ENCODE data around the gene ALG12. TPM values are rescaled to one million over a fixed set of nuclear protein-coding genes. Genes with fewer than 3 reads are reported as not detected.
A peak's percentile ranks its signal among the peaks of the same experiment; 100 is the strongest.

The ALG12 gene
- total and polyA plus RNA-seq, 2 of the 13 experiments (the other 11 are each of a cell fraction or from before 2014, with no cell fraction given) = 7.8 to 15.8 TPM

DNA sequence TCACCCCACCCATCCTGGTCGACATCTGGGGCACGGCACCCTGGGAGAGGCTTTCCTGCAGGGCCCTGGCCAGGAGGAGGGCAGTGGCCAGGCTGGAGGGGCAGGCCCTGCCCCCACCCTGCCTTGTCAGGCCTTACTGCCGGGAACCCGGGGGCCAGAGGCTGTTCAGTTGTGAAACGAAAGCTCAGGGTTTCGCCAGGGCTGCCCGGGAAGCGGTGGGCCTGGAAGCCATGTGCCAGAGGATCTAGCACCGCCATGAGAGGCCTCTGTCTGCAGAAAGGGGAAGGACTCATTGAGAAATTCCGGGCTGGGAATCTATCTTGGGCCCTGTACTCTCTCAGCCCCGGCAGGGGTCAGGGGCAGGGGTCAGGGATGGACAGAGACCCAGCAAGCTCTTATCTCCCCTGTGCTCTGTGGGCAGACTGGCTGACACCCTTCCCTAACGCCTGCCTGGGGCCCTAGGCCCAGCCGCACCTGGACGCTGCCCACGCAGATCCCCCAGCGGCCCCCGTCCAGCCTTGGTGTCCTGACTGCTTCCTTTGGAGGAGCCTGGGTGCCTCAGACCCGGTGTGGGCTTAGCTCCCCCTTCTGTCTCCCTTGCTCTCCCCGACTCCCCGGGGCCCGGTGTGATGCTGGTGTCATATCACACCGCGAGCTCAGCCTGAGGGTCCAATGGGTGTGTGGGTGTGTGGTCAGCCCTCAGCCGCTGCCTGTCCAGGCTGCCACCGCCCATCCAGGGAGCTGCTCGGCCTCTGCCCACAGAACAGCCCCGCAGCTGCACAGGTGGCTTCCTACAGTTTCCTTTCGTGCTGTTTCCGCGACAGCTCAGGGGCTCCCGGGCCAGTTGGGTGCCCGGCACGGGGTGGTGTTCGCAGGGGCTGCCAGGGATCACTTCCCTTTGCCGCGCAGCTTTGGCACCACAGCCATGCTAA is 48.8 kb upstream of the ALG12 start (continued):
- TF ChIP-seq RXRB (CRISPR knock-in tag; IDR thresholded peaks at IDR 0.05; ENCODE audit: borderline replicate concordance) (no peak), ZMAT3 (CRISPR knock-in tag; conservative IDR thresholded peaks at IDR 0.05) (no peak), HDAC6 (IDR thresholded peaks at IDR 0.05; ENCODE audit: low read depth, low read length) (no peak), GPN1 (CRISPR knock-in tag; IDR thresholded peaks at IDR 0.05; ENCODE audit: borderline replicate concordance) (no peak), ZBTB7A (CRISPR knock-in tag; IDR thresholded peaks at IDR 0.05) (peak; percentile 47; the same call in 1 of the 2 replicates), ZSCAN31 (CRISPR knock-in tag; IDR thresholded peaks at IDR 0.05; ENCODE audit: low read depth) (no peak), NRL (CRISPR knock-in tag; IDR thresholded peaks at IDR 0.05; ENCODE audit: borderline replicate concordance) (no peak; the same call in 1 of the 2 replicates), ELF1 (CRISPR knock-in tag; IDR thresholded peaks at IDR 0.05) (peak; percentile 20), SRF (IDR thresholded peaks at IDR 0.05; ENCODE audit: low read depth, low read length) (no peak), ZNF441 (CRISPR knock-in tag; IDR thresholded peaks at IDR 0.05; ENCODE audit: borderline replicate concordance) (no peak), AGO2 (optimal IDR thresholded peaks at IDR 0.05; ENCODE audit: low read depth, low read length) (peak; percentile 73), RFXAP (CRISPR knock-in tag; IDR thresholded peaks at IDR 0.05; ENCODE audit: borderline replicate concordance) (no peak), HNF4G (IDR thresholded peaks at IDR 0.05; ENCODE audit: borderline replicate concordance, low read depth, low read length) (0 out of 2 replicates have a peak, but pooled peaks have one; percentile 22), HNF4G (CRISPR knock-in tag; IDR thresholded peaks at IDR 0.05; ENCODE audit: borderline replicate concordance, low read depth) (no peak; the same call in 1 of the 2 replicates), ZNF33A (CRISPR knock-in tag; IDR thresholded peaks at IDR 0.05; ENCODE audit: borderline replicate concordance) (no peak; the same call in 1 of the 2 replicates), ZBTB3 (CRISPR knock-in tag; IDR thresholded peaks at IDR 0.05; ENCODE audit: borderline replicate concordance, low read depth) (no peak), ISL2 (CRISPR knock-in tag; IDR thresholded peaks at IDR 0.05) (peak; percentile 55), WIZ (CRISPR knock-in tag; IDR thresholded peaks at IDR 0.05) (no peak), ZSCAN20 (CRISPR knock-in tag; IDR thresholded peaks at IDR 0.05; ENCODE audit: borderline replicate concordance) (no peak), NPAS2 (CRISPR knock-in tag; IDR thresholded peaks at IDR 0.05; ENCODE audit: borderline replicate concordance) (no peak), ZNF382 (CRISPR knock-in tag; IDR thresholded peaks at IDR 0.05; ENCODE audit: borderline replicate concordance) (no peak)
- TF ChIP-seq, protein P1, sequence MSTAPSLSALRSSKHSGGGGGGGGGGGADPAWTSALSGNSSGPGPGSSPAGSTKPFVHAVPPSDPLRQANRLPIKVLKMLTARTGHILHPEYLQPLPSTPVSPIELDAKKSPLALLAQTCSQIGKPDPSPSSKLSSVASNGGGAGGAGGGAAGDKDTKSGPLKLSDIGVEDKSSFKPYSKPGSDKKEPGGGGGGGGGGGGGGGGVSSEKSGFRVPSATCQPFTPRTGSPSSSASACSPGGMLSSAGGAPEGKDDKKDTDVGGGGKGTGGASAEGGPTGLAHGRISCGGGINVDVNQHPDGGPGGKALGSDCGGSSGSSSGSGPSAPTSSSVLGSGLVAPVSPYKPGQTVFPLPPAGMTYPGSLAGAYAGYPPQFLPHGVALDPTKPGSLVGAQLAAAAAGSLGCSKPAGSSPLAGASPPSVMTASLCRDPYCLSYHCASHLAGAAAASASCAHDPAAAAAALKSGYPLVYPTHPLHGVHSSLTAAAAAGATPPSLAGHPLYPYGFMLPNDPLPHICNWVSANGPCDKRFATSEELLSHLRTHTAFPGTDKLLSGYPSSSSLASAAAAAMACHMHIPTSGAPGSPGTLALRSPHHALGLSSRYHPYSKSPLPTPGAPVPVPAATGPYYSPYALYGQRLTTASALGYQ (CRISPR knock-in tag; IDR thresholded peaks at IDR 0.05) = no peak; the same call in 1 of the 2 replicates
- TF ChIP-seq, protein P2, sequence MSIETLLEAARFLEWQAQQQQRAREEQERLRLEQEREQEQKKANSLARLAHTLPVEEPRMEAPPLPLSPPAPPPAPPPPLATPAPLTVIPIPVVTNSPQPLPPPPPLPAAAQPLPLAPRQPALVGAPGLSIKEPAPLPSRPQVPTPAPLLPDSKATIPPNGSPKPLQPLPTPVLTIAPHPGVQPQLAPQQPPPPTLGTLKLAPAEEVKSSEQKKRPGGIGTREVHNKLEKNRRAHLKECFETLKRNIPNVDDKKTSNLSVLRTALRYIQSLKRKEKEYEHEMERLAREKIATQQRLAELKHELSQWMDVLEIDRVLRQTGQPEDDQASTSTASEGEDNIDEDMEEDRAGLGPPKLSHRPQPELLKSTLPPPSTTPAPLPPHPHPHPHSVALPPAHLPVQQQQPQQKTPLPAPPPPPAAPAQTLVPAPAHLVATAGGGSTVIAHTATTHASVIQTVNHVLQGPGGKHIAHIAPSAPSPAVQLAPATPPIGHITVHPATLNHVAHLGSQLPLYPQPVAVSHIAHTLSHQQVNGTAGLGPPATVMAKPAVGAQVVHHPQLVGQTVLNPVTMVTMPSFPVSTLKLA (IDR thresholded peaks at IDR 0.05) = no peak
- TF ChIP-seq, protein P3, sequence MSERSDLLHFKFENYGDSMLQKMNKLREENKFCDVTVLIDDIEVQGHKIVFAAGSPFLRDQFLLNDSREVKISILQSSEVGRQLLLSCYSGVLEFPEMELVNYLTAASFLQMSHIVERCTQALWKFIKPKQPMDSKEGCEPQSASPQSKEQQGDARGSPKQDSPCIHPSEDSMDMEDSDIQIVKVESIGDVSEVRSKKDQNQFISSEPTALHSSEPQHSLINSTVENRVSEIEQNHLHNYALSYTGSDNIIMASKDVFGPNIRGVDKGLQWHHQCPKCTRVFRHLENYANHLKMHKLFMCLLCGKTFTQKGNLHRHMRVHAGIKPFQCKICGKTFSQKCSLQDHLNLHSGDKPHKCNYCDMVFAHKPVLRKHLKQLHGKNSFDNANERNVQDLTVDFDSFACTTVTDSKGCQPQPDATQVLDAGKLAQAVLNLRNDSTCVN (CRISPR knock-in tag; IDR thresholded peaks at IDR 0.05; ENCODE audit: borderline replicate concordance) = 0 out of 2 replicates have a peak, but pooled peaks have one; percentile 29
- TF ChIP-seq, protein P4, sequence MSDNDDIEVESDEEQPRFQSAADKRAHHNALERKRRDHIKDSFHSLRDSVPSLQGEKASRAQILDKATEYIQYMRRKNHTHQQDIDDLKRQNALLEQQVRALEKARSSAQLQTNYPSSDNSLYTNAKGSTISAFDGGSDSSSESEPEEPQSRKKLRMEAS (IDR thresholded peaks at IDR 0.05) = peak; percentile 76
